AG10803 (cell line): ENCODE measurements around the gene BTBD16.

Experiments
- DNase-seq: peaks from one replicate; pipeline ENCODE4 v3.0.0; 2010; ENCODE audit warnings: low read depth
- H3K4me3 ChIP-seq: 2 replicates; pipeline ENCODE4 v1.5.1; 2011; ENCODE audit warnings: mild to moderate bottlenecking, low read length, control low read depth
- CTCF ChIP-seq: conservative IDR thresholded peaks from 2 replicates; pipeline ENCODE4 v1.5.1; 2011; ENCODE audit warnings: mild to moderate bottlenecking, low read length, control low read depth, inconsistent platforms

BTBD16 gene

GRCh38 chr10:122331615-122332446 is 60.7 kb downstream of the BTBD16 start:
- H3K4me3 ChIP-seq, result no peak overlapping the region
- no peak for TF ChIP-seq CTCF
- DNase-seq, result no peak

- H3K4me3 ChIP-seq, result no peak overlapping the region
- no peak for DNase-seq
- no peak for TF ChIP-seq CTCF
Observed at GRCh38 chr10:122333037-122333436, 61.9 kb downstream of the BTBD16 start.

GRCh38 chr10:122336332-122336731 is 65.2 kb downstream of the BTBD16 start:
- TF ChIP-seq CTCF, result no peak
- no peak for DNase-seq
- no peak overlapping the region for H3K4me3 ChIP-seq

GRCh38 chr10:122336961-122337360 is 65.9 kb downstream of the BTBD16 start:
- DNase-seq, result no peak
- no peak for TF ChIP-seq CTCF
- H3K4me3 ChIP-seq, result no peak overlapping the region

- H3K4me3 ChIP-seq, result no peak overlapping the region
- no peak for DNase-seq
- no peak for TF ChIP-seq CTCF
Observed at GRCh38 chr10:122338609-122339441, 67.7 kb downstream of the BTBD16 start.

- DNase-seq, result no peak
- no peak overlapping the region for H3K4me3 ChIP-seq
- TF ChIP-seq CTCF, result no peak
Observed at GRCh38 chr10:122341141-122341810, 70.2 kb downstream of the BTBD16 start.
